ENCODE results near the gene HLA-DOB. TPM values are rescaled to one million over a fixed set of nuclear protein-coding genes. Genes with fewer than 3 reads are reported as not detected.

Gene HLA-DOB
- total and polyA plus RNA-seq, 4 donors, result 1.2 to 2.7 (median 1.4) TPM

GRCh38 chr6:32799168-32799567, 17.6 kb downstream of the HLA-DOB start:
- ATAC-seq (ENCODE audit: insufficient read depth, low FRiP score), result no peak
- Histone ChIP-seq H3K27me3 (ENCODE audit: control insufficient read depth in 3 of 3, insufficient read depth in 3 of 3, low read length in 2 of 3) (peaks cover 0 to 15% (median 13%) of the 10 kb centered on the region in 3 donors), H3K4me3 (no peak overlapping the region), H3K27ac (ENCODE audit: low read depth in 1 of 2, low read length in 1 of 2) (no peak overlapping the region), H3K9me3 (ENCODE audit: control insufficient read depth in 4 of 4, insufficient read depth in 3 of 4, low read length in 3 of 4) (no peaks in the 10 kb centered on the region), H3K9ac (ENCODE audit: insufficient read depth in 1 of 2, low read length in 2 of 2) (no peak overlapping the region), H3K36me3 (ENCODE audit: control insufficient read depth in 4 of 4, insufficient read depth in 4 of 4, low read length in 4 of 4) (no peaks in the 10 kb centered on the region), H3K4me1 (ENCODE audit: control insufficient read depth in 5 of 5, insufficient read depth in 5 of 5, low read length in 5 of 5) (no peaks in the 10 kb centered on the region)
- no peak for DNase-seq
- WGBS, 2 donors, result 96 to 100% methylated on average over 3 of the region's 3 CpGs
- TF ChIP-seq CTCF (IDR thresholded peaks at IDR 0.05; ENCODE audit: control extremely low read depth, extremely low read depth), result no peak

GRCh38 chr6:32796848-32797776, 19.7 kb downstream of the HLA-DOB start:
- TF ChIP-seq CTCF (IDR thresholded peaks at IDR 0.05; ENCODE audit: control extremely low read depth, extremely low read depth), result peak; percentile 92
- Histone ChIP-seq H3K27ac (ENCODE audit: low read depth in 1 of 2, low read length in 1 of 2) (peak overlapping the region in 1 of 2 donors; percentile 26), H3K9me3 (ENCODE audit: control insufficient read depth in 4 of 4, insufficient read depth in 3 of 4, low read length in 3 of 4) (no peaks in the 10 kb centered on the region), H3K4me3 (no peak overlapping the region), H3K9ac (ENCODE audit: insufficient read depth in 1 of 2, low read length in 2 of 2) (peak overlapping the region in 1 of 2 donors; percentile 50), H3K36me3 (ENCODE audit: control insufficient read depth in 4 of 4, insufficient read depth in 4 of 4, low read length in 4 of 4) (no peaks in the 10 kb centered on the region), H3K4me1 (ENCODE audit: control insufficient read depth in 5 of 5, insufficient read depth in 5 of 5, low read length in 5 of 5) (peaks cover 0 to 1% (median 0%) of the 10 kb centered on the region in 5 donors), H3K27me3 (ENCODE audit: control insufficient read depth in 3 of 3, insufficient read depth in 3 of 3, low read length in 2 of 3) (peaks cover 0 to 17% (median 7%) of the 10 kb centered on the region in 3 donors)
- DNase-seq, result peak; percentile 82 to 84 (median 82)
- 5 to 6% methylated on average over 30 of the region's 30 CpGs for WGBS, 2 donors
- peak; percentile 69 for ATAC-seq (ENCODE audit: insufficient read depth, low FRiP score)

GRCh38 chr6:32794510-32794909, 22.3 kb downstream of the HLA-DOB start:
- H3K27me3 ChIP-seq (ENCODE audit: control insufficient read depth in 3 of 3, insufficient read depth in 3 of 3, low read length in 2 of 3), result peaks cover 0 to 16% (median 12%) of the 10 kb centered on the region in 3 donors
- DNase-seq (peak in 1 of 3 donors; percentile 10), ATAC-seq (ENCODE audit: insufficient read depth, low FRiP score) (peak; percentile 47)
- no peak overlapping the region for H3K27ac ChIP-seq (ENCODE audit: low read depth in 1 of 2, low read length in 1 of 2)
- no peak overlapping the region for H3K9ac ChIP-seq (ENCODE audit: insufficient read depth in 1 of 2, low read length in 2 of 2)
- no peak overlapping the region for H3K4me3 ChIP-seq
- H3K9me3 ChIP-seq (ENCODE audit: control insufficient read depth in 4 of 4, insufficient read depth in 3 of 4, low read length in 3 of 4), result peaks cover 0 to 2% (median 0%) of the 10 kb centered on the region in 4 donors
- peaks cover 0 to 1% (median 0%) of the 10 kb centered on the region in 5 donors for H3K4me1 ChIP-seq (ENCODE audit: control insufficient read depth in 5 of 5, insufficient read depth in 5 of 5, low read length in 5 of 5)
- H3K36me3 ChIP-seq (ENCODE audit: control insufficient read depth in 4 of 4, insufficient read depth in 4 of 4, low read length in 4 of 4), result no peaks in the 10 kb centered on the region
- TF ChIP-seq CTCF (IDR thresholded peaks at IDR 0.05; ENCODE audit: control extremely low read depth, extremely low read depth), result no peak
- 28 to 31% methylated on average over 2 of the region's 2 CpGs for WGBS, 2 donors

Measured in lung (tissue), 12 donors.